Upper lobe of right lung (tissue), 1 donor: ENCODE data around the gene EVX1. TPM values are rescaled to one million over a fixed set of nuclear protein-coding genes. Genes with fewer than 3 reads are reported as not detected.

ENCODE experiments used
- ATAC-seq: fragments of 200-7000 bp; cut with Tn5 transposase; one replicate; pipeline ENCODE4 v1.9.1; 2020; ENCODE audit warnings: mild to moderate bottlenecking, moderate library complexity
- DNase-seq: peaks from one replicate; pipeline ENCODE4 v3.0.0-alpha.2; 2020
- H3K27ac ChIP-seq: fragments of 200-600 bp; one replicate; pipeline ENCODE4 v1.8.0; 2022
- H3K27me3 ChIP-seq: fragments of 200-600 bp; one replicate; pipeline ENCODE4 v1.8.0; 2022; ENCODE audit warnings: mild to moderate bottlenecking
- H3K36me3 ChIP-seq: fragments of 200-600 bp; one replicate; pipeline ENCODE4 v1.8.0; 2022
- H3K4me1 ChIP-seq: fragments of 200-600 bp; one replicate; pipeline ENCODE4 v1.8.0; 2022
- H3K4me3 ChIP-seq: fragments of 200-600 bp; one replicate; pipeline ENCODE4 v1.8.0; 2022; ENCODE audit warnings: mild to moderate bottlenecking
- H3K9me3 ChIP-seq: fragments of 200-600 bp; one replicate; pipeline ENCODE4 v1.8.0; 2022
- intact Hi-C: fragments of 100-400 bp; cut with DNase I; formaldehyde crosslinking; loops from one replicate; pipeline ENCODE4 v1.11.0; 2022
- total RNA-seq: library from RNA; stranded (reverse); fragmentation: NEBNext Ultra II Directional; extraction: Animal tissue kit (Norgen Biotek cat#: 25700); gene quantifications from one replicate; pipeline ENCODE4 v1.2.1, GENCODE V29; 2021
- TF ChIP-seq, protein P1 (sequence below): fragments of 200-600 bp; IDR thresholded peaks from one replicate; pipeline ENCODE4 v1.8.0; 2022; ENCODE audit warnings: antibody characterized with exemption
- donor health status: DM: no; HTN: yes; CAD: no; lungs with severe emphysema.

Gene EVX1
- total RNA-seq, 1 donor from 2014 or later: not detected

- intact Hi-C loops: loop anchor here (10.0 kb wide), 2 partner anchors 365 to 705 kb away; no protein-coding TSS in a partner anchor
Observed at GRCh38 chr7:27209933-27210440, 32.6 kb upstream of the EVX1 start.

DNA sequence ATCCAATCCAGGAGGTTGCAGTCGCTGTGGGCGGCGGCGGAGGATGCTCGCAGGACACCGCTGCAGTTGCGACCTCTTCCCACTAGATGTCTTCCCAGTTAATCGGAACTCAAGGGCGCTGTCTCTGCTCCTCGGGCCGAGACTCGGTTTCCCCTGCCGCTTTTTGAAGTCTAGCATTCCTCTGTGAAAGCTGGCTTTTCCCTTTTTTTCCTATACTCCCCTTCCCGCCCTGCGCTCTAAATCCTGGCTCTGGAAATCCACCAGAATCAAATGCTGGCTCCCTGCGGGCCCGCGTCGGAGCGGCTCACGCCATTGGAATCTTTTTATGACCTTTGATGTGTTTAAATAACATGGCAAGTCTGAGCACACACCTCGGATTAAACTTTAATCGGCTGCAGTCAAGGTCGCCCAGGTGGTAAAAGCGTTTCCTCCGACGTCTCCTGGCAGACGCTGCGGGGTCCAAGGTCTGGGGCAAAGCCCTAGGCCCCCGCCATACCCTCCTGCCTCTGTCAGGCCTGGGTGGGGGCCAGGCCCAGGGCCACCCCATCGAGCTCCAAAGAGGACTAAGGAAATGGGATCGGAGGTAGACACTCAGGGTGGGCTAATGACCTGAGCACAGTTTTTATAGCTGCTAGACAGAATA, 32.0 kb upstream of the EVX1 start:
- peaks cover 92% of the 10 kb centered on the region for H3K27me3 ChIP-seq
- no peak overlapping the region for H3K4me3 ChIP-seq
- H3K36me3 ChIP-seq: no peaks in the 10 kb centered on the region
- H3K4me1 ChIP-seq: peaks cover 13% of the 10 kb centered on the region
- intact Hi-C loops: no loop called here
- no peak for DNase-seq
- H3K9me3 ChIP-seq: no peaks in the 10 kb centered on the region
- ATAC-seq: peak; percentile 69
- no peak overlapping the region for H3K27ac ChIP-seq
- TF ChIP-seq, protein P1, sequence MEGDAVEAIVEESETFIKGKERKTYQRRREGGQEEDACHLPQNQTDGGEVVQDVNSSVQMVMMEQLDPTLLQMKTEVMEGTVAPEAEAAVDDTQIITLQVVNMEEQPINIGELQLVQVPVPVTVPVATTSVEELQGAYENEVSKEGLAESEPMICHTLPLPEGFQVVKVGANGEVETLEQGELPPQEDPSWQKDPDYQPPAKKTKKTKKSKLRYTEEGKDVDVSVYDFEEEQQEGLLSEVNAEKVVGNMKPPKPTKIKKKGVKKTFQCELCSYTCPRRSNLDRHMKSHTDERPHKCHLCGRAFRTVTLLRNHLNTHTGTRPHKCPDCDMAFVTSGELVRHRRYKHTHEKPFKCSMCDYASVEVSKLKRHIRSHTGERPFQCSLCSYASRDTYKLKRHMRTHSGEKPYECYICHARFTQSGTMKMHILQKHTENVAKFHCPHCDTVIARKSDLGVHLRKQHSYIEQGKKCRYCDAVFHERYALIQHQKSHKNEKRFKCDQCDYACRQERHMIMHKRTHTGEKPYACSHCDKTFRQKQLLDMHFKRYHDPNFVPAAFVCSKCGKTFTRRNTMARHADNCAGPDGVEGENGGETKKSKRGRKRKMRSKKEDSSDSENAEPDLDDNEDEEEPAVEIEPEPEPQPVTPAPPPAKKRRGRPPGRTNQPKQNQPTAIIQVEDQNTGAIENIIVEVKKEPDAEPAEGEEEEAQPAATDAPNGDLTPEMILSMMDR: peak; percentile 80

More at GRCh38 chr7:27209933-27210440, 32.6 kb upstream of the EVX1 start:
- peaks cover 19% of the 10 kb centered on the region for H3K4me1 ChIP-seq
- H3K9me3 ChIP-seq: no peaks in the 10 kb centered on the region
- ATAC-seq (no peak), DNase-seq (no peak)
- no peak overlapping the region for H3K4me3 ChIP-seq
- H3K27ac ChIP-seq: no peak overlapping the region
- peaks cover 98% of the 10 kb centered on the region for H3K27me3 ChIP-seq
- TF ChIP-seq, protein P1: no peak
- H3K36me3 ChIP-seq: no peaks in the 10 kb centered on the region

DNA sequence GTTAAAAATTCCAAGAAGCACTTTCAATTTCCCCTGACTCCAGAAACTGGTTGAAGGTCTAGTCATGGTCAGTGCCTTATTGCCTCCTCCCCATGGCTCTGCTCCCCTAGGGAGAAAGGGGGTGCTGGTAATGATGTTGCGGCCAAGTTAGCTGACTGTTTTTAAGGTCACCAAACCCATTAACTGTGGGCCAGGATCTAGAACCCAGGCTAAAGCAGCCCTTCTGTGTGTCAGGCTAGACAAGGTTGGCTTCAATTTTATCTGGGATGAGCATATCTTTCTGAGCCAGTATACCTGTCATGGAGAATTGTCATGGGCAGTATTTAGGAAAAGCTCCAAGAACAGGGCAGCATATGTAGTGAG, 31.5 kb upstream of the EVX1 start:
- intact Hi-C loops: no loop called here
- H3K27me3 ChIP-seq: peaks cover 88% of the 10 kb centered on the region
- DNase-seq: no peak

DNA sequence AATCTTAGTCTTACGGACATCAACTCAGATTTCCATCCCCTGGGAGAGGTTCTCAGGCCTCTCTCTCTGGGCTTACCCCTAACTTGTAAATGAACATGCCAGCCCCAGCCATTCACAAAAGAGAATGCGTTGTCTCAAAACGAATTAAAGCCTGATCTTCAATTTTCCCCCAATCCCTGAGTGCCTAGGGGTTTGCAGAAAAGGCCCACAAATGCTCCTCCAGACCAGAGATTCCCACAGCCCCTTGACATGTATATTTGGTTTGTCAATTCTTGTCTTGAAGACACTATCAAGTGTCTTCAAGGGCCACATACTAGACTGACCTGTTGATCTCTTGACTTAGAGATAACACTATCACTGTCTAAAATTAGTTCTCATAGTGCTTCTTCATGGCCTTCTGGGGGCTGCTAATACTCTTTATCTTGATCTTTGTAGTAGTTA, 30.8 kb upstream of the EVX1 start:
- peaks cover 88% of the 10 kb centered on the region for H3K27me3 ChIP-seq
- ATAC-seq (no peak), DNase-seq (no peak)
- TF ChIP-seq, protein P1: no peak
- H3K4me3 ChIP-seq: no peak overlapping the region
- no peaks in the 10 kb centered on the region for H3K9me3 ChIP-seq
- no peaks in the 10 kb centered on the region for H3K36me3 ChIP-seq
- H3K4me1 ChIP-seq: peaks cover 12% of the 10 kb centered on the region
- no peak overlapping the region for H3K27ac ChIP-seq
- intact Hi-C loops: no loop called here

More for the DNA sequence above, 31.5 kb upstream of the EVX1 start:
- ATAC-seq: no peak
- H3K36me3 ChIP-seq: no peaks in the 10 kb centered on the region
- H3K4me1 ChIP-seq: peaks cover 12% of the 10 kb centered on the region
- no peaks in the 10 kb centered on the region for H3K9me3 ChIP-seq
- no peak overlapping the region for H3K4me3 ChIP-seq
- H3K27ac ChIP-seq: no peak overlapping the region
- TF ChIP-seq, protein P1: no peak

GRCh38 chr7:27212497-27213432, 29.8 kb upstream of the EVX1 start:
- peaks cover 84% of the 10 kb centered on the region for H3K27me3 ChIP-seq
- no peak overlapping the region for H3K27ac ChIP-seq
- TF ChIP-seq, protein P1: no peak
- ATAC-seq (no peak), DNase-seq (peak; percentile 43)
- H3K9me3 ChIP-seq: no peaks in the 10 kb centered on the region
- H3K4me1 ChIP-seq: peaks cover 12% of the 10 kb centered on the region
- H3K4me3 ChIP-seq: no peak overlapping the region
- H3K36me3 ChIP-seq: no peaks in the 10 kb centered on the region
- intact Hi-C loops: no loop called here
